OCI-LY1 (cell line): Measurements from ENCODE around the gene TCEA3.

Experiments
- CTCF ChIP-seq: fragments of 200-600 bp; sonication (generic), shearing (Covaris generic); IDR thresholded peaks from 2 replicates; pipeline ENCODE4 v1.5.1; 2017; ENCODE audit warnings: mild to moderate bottlenecking, antibody characterized with exemption, low read length, moderate library complexity, mixed read lengths
- EZH2 ChIP-seq: fragments of 200-600 bp; sonication (generic), shearing (Covaris generic); IDR thresholded peaks from 2 replicates; pipeline ENCODE4 v1.8.0; 2017; ENCODE audit warnings: borderline replicate concordance, mixed run types, mild to moderate bottlenecking, antibody characterized with exemption, low read length, moderate library complexity, mixed read lengths

GRCh38 chr1:23368562-23369334 is 55.8 kb downstream of the TCEA3 start:
- TF ChIP-seq CTCF = peak; percentile 35; the same call in 1 of the 2 replicates
- TF ChIP-seq EZH2 = no peak
